OCI-LY3 (cell line): Measurements from ENCODE around the gene CFAP92.

Experiments
- H2AFZ ChIP-seq: fragments of 200-600, 300-600 bp; shearing (Covaris generic); 2 replicates; pipeline ENCODE4 v1.6.0; 2014; ENCODE audit warnings: antibody characterized with exemption, low read depth, low read length
- H3K27ac ChIP-seq: fragments of 200-600, 300-600 bp; sonication (generic); 2 replicates; pipeline ENCODE4 v1.5.1; 2014; ENCODE audit warnings: mild to moderate bottlenecking, low read length, moderate library complexity, mixed read lengths
- H3K27me3 ChIP-seq: fragments of 200-600, 300-600 bp; sonication (generic); 2 replicates; pipeline ENCODE4 v1.6.1; 2014; ENCODE audit warnings: low read depth, low read length, mixed read lengths
- H3K36me3 ChIP-seq: fragments of 200-600, 300-600 bp; sonication (generic); replicated peaks from 2 replicates; pipeline ENCODE3; 2014; ENCODE audit warnings: low read depth, low read length, mixed read lengths
- H3K4me1 ChIP-seq: fragments of 300-600, 200-600 bp; sonication (generic); 2 replicates; pipeline ENCODE4 v1.6.1; 2014; ENCODE audit warnings: low read length, mixed read lengths
- H3K4me2 ChIP-seq: fragments of 200-600, 300-600 bp; sonication (generic); 2 replicates; pipeline ENCODE4 v1.6.1; 2014; ENCODE audit warnings: low read length, mixed read lengths
- H3K4me3 ChIP-seq: fragments of 300-600, 200-600 bp; sonication (generic); 2 replicates; pipeline ENCODE4 v1.5.1; 2014; ENCODE audit warnings: antibody characterized with exemption, mild to moderate bottlenecking, low read length, moderate library complexity
- H3K79me2 ChIP-seq: fragments of 300-600, 200-600 bp; shearing (Covaris generic); 2 replicates; pipeline ENCODE4 v1.6.1; 2014; ENCODE audit warnings: mild to moderate bottlenecking, low read length, mixed read lengths
- H3K9ac ChIP-seq: fragments of 300-600, 200-600 bp; shearing (Covaris generic); 2 replicates; pipeline ENCODE4 v1.6.0; 2014; ENCODE audit warnings: mild to moderate bottlenecking, low read length, moderate library complexity
- H3K9me3 ChIP-seq: fragments of 200-600, 300-600 bp; shearing (Covaris generic); 2 replicates; pipeline ENCODE4 v1.6.1; 2014; ENCODE audit warnings: low read length, mixed read lengths; ENCODE audit not compliant: insufficient read depth
- H4K20me1 ChIP-seq: fragments of 200-600, 300-600 bp; sonication (generic); 2 replicates; pipeline ENCODE4 v1.6.1; 2016; ENCODE audit warnings: low read length, mixed read lengths; ENCODE audit not compliant: insufficient read depth
- CTCF ChIP-seq: fragments of 200-600, 300-600 bp; sonication (generic); IDR thresholded peaks from 2 replicates; pipeline ENCODE4 v1.5.1; 2014; ENCODE audit warnings: antibody characterized with exemption, low read length, low read depth
- EZH2phosphoT487 ChIP-seq: fragments of 200-600 bp; shearing (Covaris generic); IDR thresholded peaks from 2 replicates; pipeline ENCODE4 v1.6.1; 2018; ENCODE audit warnings: antibody characterized with exemption, mixed run types, low read depth

The CFAP92 gene

GRCh38 chr3:128946411-128946810 is 47.5 kb downstream of the CFAP92 start:
- Histone ChIP-seq H3K79me2 (no peaks in the 10 kb centered on the region), H3K4me1 (no peaks in the 10 kb centered on the region), H4K20me1 (no peaks in the 10 kb centered on the region), H3K9me3 (no peaks in the 10 kb centered on the region), H3K27ac (no peak overlapping the region), H2AFZ (no peak overlapping the region), H3K4me2 (no peak overlapping the region), H3K27me3 (0 out of 2 replicates have a peak, but pooled peaks cover 3% of the 10 kb centered on the region), H3K36me3 (no peaks in the 10 kb centered on the region), H3K9ac (no peak overlapping the region), H3K4me3 (no peak overlapping the region)
- TF ChIP-seq EZH2phosphoT487 (no peak), CTCF (no peak)

DNA sequence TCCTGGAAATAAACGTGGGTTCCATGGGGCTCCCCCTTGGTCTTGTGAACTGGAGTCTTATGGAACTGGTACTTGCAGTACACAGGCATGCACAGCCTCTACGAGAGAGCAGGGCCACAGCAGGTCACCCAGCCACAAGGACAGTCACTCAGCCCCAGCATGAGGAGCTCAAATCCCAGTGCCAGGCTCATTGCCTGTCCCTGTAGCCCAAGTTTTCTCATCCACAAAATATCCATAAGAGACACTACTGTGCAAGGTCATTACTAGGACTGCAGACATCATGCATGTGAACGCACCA is 48.0 kb downstream of the CFAP92 start:
- H3K9me3 ChIP-seq: no peaks in the 10 kb centered on the region
- no peak overlapping the region for H2AFZ ChIP-seq
- no peak overlapping the region for H3K9ac ChIP-seq
- H4K20me1 ChIP-seq: no peaks in the 10 kb centered on the region
- no peak overlapping the region for H3K4me3 ChIP-seq
- H3K27me3 ChIP-seq: 0 out of 2 replicates have a peak, but pooled peaks cover 3% of the 10 kb centered on the region
- no peak overlapping the region for H3K4me2 ChIP-seq
- H3K4me1 ChIP-seq: no peaks in the 10 kb centered on the region
- H3K27ac ChIP-seq: no peak overlapping the region
- TF ChIP-seq EZH2phosphoT487 (no peak), CTCF (no peak)
- no peaks in the 10 kb centered on the region for H3K36me3 ChIP-seq
- no peaks in the 10 kb centered on the region for H3K79me2 ChIP-seq

GRCh38 chr3:128945041-128945877 is 48.6 kb downstream of the CFAP92 start:
- H3K9ac ChIP-seq: no peak overlapping the region
- 0 out of 2 replicates have a peak, but pooled peaks cover 3% of the 10 kb centered on the region for H3K27me3 ChIP-seq
- H3K4me1 ChIP-seq: no peaks in the 10 kb centered on the region
- no peaks in the 10 kb centered on the region for H3K36me3 ChIP-seq
- H3K9me3 ChIP-seq: no peaks in the 10 kb centered on the region
- no peak overlapping the region for H3K4me3 ChIP-seq
- no peak overlapping the region for H3K27ac ChIP-seq
- H3K4me2 ChIP-seq: no peak overlapping the region
- H4K20me1 ChIP-seq: no peaks in the 10 kb centered on the region
- no peak overlapping the region for H2AFZ ChIP-seq
- no peaks in the 10 kb centered on the region for H3K79me2 ChIP-seq
- TF ChIP-seq CTCF (no peak), EZH2phosphoT487 (no peak)

GRCh38 chr3:128942161-128942952 is 51.5 kb downstream of the CFAP92 start:
- TF ChIP-seq CTCF (no peak), EZH2phosphoT487 (no peak)

More at GRCh38 chr3:128942161-128942952, 51.5 kb downstream of the CFAP92 start:
- no peak overlapping the region for H3K27ac ChIP-seq
- no peaks in the 10 kb centered on the region for H3K9me3 ChIP-seq
- no peak overlapping the region for H3K9ac ChIP-seq
- no peak overlapping the region for H3K4me2 ChIP-seq
- H3K4me3 ChIP-seq: no peak overlapping the region
- H3K27me3 ChIP-seq: 0 out of 2 replicates have a peak, but pooled peaks cover 3% of the 10 kb centered on the region
- no peaks in the 10 kb centered on the region for H3K79me2 ChIP-seq
- H4K20me1 ChIP-seq: no peaks in the 10 kb centered on the region
- no peaks in the 10 kb centered on the region for H3K36me3 ChIP-seq
- H3K4me1 ChIP-seq: no peaks in the 10 kb centered on the region
- H2AFZ ChIP-seq: no peak overlapping the region
